NCI-H446 (cell line): Measurements from ENCODE around the gene THAP9.

Experiments
- DNase-seq, 2 experiments: peaks; one replicate each; lab custom pipeline; 2025; lab: John Stamatoyannopoulos, UW

Gene THAP9

DNA sequence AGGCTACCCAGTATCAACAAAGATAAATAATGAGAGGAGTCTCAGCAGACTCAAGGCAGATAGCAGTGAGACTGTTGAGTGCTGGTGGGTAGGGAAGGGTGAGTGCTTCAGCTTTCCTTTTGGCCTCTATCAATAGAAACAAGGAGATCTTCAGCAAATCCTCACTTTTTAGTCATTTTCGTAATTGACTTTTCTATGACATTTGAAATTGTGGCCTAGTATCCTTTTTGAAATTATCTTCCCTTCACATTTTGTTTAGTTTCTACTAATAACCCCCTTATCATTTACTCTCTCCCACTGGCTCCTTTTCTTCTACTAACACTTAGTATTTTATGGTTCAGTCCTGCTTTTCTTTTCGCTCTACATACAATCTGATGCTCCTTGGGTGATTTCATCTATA lies 65.2 kb downstream of the THAP9 start:
- no peak for DNase-seq

DNA sequence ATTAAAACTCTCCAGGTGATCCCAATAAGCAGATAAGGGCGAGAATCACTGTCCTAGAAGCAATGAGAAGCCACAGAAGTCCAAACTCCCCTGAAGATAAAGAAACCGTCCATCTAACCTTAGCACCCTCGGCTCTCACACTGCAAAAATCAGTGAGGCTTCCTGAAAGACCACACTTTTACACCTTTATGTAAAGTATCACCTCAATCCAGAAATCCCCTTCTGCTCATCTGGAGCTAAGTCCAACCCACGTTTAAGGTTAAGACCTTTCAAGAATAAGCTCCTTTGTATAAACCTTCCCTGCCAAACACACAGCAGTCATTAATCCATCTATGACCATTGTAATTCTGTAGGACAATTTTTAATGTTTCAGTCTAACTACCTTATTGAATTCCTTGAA lies 68.4 kb downstream of the THAP9 start:
- no peak for DNase-seq

DNA sequence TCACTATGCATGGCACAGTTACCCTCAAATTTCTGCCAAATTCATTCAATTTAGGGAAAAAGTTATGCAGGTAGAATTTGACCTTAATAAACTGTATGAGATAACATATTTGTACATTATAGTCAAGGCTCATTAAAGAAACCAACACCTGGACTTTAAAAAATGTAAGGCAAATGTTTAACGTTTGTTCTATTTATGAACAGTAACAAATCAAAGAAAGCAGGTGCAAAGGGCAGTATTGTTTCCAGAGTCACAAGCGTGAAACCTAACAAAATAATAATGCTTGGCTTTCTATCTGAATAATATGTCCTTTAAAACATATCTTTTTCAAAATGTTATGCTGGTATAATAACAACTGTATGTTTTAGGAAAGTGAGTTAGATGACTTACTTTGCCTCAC lies 68.9 kb downstream of the THAP9 start:
- no peak for DNase-seq
